Measurements from ENCODE around the gene COL9A3.
A peak's percentile ranks its signal among the peaks of the same experiment; 100 is the strongest.
"Not testable (repeated sequence)": the region's sequence is repeated elsewhere in the genome, so short reads cannot be mapped to it uniquely, and the experiment has no call there.

The COL9A3 gene

DNA sequence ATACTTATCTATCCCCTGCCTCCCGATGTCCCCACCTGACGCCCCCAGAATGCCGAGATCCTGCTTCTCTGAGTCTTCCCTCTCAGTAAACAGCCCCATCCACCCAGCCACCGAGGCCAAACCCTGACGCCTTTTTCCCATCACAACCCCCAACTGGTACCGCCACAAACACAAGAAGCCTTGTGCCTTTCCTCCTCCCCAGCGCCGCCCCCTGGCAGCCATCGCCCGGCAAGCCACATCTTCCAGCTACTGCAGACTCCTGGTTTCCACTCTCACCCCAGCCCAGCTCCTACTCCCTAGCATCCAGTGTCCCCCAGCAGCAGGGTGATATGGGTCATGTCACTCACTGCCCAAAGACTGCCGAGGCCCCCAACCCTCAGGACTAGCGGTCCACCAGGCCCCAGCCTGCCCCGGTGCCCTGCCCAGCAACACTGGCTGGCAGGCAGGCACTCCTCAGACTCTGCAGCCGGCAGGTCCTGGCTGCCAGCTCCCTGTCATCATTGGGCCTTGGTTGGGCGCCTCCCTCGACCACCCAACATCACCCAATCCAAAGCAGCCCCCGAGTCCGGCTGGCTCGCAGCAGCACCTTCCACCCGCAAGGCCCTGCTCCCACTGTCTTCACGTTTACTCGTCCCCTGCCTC is 33.6 kb downstream of the COL9A3 start:
- FAIRE-seq (no peak), DNase-seq (ENCODE audit: insufficient read length, low spot score) (no peak)

DNA sequence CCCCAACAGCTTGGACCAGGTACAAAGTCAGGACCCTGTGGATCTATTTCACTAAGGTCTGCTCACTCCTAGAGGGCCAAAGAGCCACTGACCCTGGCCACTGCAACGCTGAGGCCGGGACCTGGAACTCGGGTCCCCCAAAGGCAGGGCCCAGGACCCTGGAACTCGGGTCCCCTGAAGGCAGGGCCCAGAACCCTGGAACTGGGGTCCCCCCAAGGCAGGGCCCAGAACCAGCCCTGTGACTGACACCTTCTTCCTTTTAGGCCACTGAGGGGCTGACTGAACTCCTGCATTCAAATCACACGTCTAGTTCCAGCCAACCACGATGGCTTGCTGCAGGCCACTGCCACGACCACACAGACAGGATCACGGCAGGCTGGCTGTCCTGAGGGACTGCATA is 35.3 kb downstream of the COL9A3 start:
- no peak for DNase-seq (ENCODE audit: insufficient read length, low spot score)
- FAIRE-seq: no peak

DNA sequence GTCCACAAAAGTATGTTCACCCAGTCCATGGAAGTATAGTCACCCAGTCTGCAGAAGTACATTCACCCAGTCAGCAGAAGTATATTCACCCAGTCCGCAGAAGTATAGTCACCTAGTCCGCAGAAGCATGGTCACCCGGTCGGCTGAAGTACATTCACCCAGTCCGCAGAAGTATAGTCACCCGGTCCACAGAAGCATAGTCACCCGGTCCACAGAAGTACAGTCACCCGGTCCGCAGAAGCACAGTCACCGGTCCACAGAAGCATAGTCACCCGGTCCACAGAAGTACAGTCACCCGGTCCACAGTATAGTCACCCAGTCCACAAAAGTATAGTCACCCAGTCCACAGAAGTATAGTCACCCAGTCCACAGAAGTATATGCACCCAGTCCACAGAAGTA is 36.0 kb downstream of the COL9A3 start:
- no peak for DNase-seq (ENCODE audit: insufficient read length, low spot score)
- no peak for FAIRE-seq

DNA sequence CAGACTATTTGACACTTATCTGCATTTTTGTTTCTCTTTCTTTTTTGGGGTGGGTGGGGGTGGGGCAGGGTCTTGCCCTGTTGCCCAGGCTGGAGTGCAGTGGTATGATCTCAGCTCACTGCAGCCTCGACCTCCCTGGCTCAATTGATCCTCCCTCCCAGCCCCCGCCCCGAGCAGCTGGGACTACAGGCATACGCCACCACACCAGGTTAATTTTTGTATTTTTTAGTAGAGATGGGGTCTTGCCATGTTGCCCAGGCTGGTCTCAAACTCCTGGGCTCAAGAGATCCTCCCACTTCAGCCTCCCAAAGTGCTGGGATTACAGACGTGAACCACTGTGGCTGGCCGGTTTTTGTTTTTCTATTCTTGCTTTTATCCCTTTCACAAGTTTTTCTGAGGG is 36.5 kb downstream of the COL9A3 start:
- FAIRE-seq; DNase-seq (ENCODE audit: insufficient read length, low spot score): not testable (repeated sequence)

DNA sequence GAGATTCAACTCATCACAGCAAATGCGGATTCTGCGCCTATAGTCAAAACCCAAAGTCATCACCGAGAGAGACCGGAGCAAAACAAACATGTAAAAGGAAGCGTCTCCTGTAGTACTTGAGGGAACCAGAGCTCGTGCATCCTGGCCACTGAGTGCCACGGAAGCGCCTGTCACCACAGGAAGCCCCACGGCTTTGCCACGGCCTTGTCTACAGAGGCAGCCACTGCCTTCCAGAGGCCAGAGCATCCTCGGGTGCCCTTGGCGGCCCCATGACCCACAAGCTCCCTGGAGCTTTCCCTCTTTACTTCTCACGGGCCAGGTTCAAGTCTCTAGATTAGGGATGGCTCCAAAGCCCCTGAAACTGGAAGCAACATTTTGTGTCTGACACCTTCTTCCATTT is 37.3 kb downstream of the COL9A3 start:
- DNase-seq (ENCODE audit: insufficient read length, low spot score): no peak
- no peak for FAIRE-seq

DNA sequence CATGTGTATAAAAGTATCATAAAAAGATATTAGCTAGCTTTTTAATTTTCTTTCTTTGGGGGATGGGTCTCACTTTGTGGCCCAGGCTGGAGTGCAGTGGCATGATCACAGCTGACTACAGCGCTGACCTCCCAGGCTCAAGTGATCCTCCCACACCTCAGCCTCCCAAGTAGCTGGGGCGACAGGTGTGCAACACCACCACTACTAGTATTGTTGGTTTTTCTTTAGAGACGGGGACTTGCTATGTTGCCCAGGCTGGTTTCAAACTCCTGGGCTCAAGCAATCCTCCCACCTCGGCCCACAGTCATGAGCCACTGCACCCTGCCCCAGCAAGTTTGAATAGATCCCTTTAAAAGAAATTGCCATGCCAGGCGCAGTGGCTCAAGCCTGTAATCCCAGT is 38.3 kb downstream of the COL9A3 start:
- DNase-seq (ENCODE audit: insufficient read length, low spot score) (no peak), FAIRE-seq (no peak)

DNA sequence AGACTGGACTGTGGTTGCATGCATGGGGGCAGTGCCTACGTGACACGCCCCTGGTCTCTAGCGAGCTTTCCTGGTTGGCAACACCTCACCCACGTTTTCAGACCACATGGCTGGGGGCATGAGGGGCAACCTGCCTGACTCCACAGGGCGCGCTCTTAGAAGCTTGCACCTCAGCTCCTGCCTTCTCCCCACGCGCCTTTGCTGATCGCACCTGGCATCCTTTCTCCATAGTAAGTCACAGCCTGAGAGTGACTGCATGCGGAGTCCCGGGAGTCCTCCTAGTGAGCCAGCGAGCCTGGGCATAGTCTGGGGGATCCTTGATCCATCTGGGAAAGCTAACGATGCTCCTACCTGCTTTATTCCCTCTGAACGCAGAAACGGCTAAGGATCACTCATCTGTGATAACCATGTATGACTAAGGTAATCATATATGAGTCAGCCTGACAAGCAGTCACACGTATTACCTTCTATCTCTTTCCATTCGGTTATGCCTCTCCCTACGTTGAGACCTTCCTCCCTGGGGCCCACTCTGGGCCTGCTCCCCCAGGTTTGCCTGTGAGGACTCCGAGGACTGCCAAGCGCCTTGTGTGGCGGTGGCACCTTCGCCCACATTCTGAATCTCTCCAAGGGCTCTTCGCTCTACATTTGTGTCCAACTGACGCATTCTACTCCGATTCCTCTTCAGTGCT is 40.2 kb downstream of the COL9A3 start:
- DNase-seq (ENCODE audit: insufficient read length, low spot score) (no peak), FAIRE-seq (no peak)

DNA sequence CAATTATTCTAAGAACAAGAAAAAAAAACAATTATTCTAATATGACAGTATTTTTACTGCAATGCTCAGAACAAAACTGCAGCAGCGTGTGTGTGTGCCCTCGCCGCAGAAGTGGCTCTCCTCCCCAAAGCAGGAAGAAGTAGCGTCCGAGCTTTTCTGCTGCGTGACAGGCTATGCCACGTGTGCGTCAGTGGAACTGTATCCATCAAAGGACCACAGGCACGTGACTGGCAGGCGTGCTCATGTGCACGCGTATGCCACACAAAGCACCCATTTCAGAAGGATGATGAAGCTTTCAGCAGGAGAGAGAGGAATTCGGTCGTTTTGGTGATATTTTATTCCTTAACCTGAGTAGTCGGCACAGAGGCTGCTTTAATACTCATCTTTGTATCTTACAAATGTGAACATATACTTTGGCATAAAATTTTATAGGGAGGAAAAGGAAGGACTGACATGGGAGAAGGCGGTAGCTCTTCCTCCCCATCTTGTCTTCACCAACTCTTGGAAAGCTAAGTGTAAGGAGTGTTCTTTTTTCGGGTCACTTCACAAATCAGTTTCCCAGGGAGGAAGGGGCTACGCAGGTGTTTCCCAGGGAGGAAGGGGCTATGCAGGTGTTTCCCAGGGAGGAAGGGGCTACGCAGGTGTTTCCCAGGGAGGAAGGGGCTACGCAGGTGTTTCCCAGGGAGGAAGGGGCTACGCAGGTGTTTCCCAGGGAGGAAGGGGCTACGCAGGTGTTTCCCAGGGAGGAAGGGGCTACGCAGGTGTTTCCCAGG is 41.4 kb downstream of the COL9A3 start:
- DNase-seq (ENCODE audit: insufficient read length, low spot score) (no peak), FAIRE-seq (no peak)

DNA sequence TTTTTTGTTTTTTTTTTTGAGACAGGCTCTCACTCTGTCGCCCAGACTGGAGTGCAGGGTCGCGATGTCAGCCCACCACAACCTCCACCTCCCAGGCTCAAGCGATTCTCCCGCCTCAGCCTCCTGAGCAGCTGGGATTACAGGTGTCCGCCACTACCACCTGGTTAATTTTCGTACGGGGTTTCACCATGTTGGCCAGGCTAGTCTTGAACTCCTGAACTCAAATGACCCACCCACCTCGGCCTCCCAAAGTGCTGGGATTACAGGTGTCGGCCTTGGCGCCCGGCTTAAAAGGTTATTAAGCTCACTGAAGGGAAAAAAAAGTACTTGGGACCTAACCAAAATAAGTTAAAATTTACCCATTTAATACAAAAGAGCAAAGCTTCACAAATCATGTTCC is 42.9 kb downstream of the COL9A3 start:
- no peak for FAIRE-seq
- DNase-seq (ENCODE audit: insufficient read length, low spot score): no peak

DNA sequence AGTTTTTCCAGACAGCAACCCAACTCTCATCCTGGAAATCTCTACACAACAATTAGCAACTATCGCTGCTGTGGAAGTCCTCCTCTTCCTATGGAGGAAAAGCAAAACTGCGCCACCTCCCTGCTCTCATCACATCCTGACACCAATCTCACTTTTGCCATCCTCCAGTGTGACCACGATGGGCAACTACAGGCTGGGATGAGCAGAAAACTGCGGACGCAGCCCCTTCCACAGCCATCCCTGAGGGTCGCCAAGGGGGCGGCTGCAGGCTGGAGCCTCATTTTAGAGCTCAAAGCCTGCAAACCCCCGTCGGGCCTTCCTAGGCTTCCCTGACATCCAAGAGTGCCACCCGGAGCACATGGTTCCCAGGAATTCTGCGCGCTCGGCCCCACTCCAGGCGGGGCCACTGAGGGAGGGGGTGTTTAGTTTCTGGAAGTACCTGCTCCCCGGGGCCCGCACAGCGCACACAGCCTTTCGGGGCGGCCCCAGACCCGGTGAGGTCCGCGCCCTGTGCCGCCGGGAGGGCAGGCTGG is 43.6 kb downstream of the COL9A3 start:
- DNase-seq (ENCODE audit: insufficient read length, low spot score): no peak
- FAIRE-seq: no peak

DNA sequence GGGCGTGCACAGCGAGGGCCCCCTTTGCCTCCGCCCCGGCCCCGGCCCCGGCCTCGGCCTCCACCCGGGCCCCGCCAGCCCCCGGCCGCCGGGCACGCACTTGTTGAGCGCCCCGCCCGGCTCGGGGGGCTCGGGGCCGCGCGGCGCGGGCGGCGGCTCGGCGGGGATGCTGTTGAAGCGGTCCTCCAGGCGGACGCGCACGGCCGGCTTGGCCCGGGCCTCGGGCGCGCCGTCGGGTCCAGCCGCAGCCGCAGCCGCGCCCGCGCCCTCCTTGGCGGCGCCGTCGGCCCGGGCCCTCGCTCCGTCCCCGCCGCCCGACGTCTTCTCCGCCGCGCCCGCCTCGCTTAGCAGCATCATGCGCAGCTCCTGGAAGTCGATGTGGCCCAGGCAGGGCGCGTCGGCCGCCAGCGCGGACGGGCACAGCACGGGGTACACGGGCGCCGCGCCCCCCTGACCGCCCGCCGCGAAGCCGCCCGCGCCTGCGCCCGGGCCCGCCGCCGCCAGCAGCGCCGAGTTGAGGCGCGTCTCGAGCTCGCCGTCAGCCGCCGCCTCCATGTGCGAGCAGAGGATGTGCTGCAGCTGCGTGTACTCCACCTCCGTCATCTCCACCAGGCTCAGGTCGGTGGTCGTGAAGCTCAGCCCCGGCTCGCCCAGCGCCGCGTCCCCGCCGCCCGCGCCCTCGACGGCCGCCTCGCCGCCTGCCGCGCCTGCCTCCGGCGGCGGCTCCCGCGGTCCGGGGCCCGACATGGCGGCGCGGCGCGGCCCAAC is 44.3 kb downstream of the COL9A3 start:
- FAIRE-seq: no peak
- no peak for DNase-seq (ENCODE audit: insufficient read length, low spot score)

DNA sequence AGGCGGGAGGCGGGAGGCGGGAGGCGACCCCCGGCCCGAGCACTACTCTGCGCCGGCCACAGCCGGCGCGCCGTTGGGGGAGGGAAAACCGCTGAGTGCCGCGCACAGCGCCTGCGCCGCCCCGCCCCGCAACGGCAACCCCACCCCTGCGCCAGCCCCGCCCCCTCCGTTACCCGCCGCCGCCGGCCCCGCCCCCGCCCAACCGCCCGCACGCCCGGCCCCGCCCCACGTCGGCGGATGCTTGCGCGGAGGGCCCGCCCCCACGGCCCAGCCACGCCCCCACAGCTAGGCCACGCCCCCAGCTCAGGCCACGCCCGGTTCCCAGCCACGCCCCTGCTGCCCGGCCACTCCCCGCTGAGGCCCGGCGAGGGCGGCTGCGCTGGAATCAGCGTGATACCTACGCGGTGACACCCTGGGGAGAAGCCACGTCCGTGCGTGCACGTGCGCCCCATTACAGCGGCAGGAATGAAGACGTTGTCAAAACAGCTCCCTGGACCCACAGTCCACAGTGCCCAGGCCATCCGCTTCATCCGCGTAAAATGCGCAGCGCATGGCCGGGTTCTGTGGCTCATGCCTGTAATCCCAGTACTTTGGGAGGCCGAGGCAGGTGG is 45.0 kb downstream of the COL9A3 start, which contains the start of gene TCFL5:
TSS of gene TCFL5 (minus strand) at position 97 of the 611 bp plus-strand sequence. CDS start 152 bp downstream, outside the sequence.
- FAIRE-seq (no peak), DNase-seq (ENCODE audit: insufficient read length, low spot score) (peak; percentile 94)

DNA sequence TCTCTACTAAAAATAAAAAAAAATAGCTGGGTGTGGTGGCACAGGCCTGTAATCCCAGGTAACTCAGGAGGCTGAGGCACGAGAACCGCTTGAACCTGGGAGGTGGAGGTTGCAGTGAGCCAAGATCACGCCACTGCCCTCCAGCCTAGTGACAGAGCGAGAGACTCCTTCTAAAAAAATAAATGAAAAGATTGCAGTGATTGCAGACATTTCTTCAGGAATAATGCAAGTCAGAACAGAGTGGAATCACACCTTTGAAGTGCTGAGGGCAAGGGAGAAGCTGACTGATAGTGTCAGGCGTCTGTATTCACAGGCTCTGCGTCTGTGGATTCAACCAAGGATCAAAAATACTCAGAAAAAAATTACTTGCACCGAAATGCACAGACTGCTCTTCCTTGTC is 47.4 kb downstream of the COL9A3 start:
- FAIRE-seq: no peak

DNA sequence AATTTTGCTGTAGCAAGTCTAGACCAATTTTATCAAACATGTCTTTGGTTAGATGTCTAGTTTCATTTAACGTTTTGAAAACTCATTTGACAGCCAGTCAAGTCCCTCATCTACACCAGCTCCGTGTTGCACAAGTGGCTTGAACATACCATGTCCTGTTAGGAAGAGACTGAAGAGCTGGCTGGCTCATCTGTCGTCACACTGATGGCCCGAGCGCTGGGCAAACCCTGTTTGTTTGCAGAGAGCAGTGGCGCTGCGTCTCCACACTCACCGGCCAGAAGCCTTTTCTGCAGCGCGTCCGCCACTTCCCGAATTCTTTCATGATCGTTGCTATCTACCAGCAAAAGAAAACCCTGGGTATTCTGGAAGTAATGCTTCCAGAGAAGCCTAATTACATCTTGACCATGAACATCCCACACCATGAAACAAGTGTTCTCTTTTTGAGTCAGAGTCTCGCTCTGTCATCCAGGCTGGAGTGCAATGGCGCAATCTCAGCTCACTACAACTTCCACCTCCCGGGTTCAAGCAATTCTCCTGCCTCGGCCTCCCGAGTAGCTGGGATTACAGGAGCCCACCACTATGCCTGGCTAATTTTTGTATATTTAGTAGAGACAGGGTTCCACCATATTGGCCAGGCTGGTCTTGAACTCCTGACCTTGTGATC is 55.5 kb downstream of the COL9A3 start:
- no peak for DNase-seq (ENCODE audit: insufficient read length, low spot score)
- FAIRE-seq: no peak

More for the DNA sequence above, 47.4 kb downstream of the COL9A3 start:
- DNase-seq (ENCODE audit: insufficient read length, low spot score): no peak

DNA sequence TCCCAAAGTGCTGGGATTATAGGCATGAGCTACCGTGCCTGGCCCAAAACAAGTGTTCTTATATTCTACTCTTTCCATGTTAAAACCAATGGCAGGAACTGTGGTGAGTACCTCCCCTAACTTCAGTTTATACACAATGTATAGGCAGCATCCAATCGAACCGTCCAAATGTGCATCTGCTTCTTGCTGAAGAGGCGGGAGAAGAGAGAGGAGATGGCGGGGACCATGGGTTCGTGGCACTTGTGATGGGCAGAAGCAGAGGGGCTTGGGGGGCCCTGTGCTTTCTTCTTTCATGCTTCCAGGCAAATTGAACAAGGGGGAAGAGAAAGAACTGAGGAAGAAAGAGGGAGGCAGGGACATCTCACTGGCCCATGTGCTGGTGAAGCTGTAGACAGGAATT is 56.0 kb downstream of the COL9A3 start:
- FAIRE-seq (no peak), DNase-seq (ENCODE audit: insufficient read length, low spot score) (no peak)

DNA sequence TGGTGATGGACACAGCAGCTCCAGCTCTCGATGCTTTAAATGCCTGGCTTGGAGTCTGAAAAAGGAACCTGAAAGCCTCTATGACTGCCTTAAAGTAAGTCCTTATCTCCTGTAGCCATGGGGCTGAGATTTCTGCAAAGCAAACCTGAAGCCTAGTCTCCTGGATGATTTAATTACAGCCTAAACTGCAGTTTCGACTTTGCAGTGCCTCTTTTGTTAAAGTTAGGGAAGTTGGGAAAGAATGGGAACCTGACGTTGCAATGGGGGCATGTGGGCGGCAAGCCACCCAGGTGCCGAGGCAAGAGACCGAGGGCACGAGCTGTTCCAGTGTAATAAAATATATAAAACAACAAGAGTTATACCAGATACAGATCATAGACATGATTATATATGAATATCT is 56.4 kb downstream of the COL9A3 start:
- FAIRE-seq: no peak
- no peak for DNase-seq (ENCODE audit: insufficient read length, low spot score)

DNA sequence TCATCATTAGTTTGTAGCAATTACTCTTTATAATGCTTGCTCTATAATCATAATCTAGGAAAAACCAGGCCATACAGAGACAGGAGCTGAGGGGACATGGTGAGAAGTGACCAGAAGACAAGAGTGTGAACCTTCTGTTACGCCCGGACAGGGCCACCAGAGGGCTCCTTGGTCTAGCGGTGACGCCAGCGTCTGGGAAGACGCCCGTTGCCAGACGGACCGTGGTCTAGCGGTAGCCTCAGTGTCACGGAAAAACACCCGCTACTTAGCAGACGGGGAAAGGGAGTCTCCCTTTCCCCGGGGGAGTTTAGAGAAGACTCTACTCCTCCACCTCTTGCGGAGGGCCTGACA is 56.8 kb downstream of the COL9A3 start:
- DNase-seq (ENCODE audit: insufficient read length, low spot score); FAIRE-seq: not testable (repeated sequence)

DNA sequence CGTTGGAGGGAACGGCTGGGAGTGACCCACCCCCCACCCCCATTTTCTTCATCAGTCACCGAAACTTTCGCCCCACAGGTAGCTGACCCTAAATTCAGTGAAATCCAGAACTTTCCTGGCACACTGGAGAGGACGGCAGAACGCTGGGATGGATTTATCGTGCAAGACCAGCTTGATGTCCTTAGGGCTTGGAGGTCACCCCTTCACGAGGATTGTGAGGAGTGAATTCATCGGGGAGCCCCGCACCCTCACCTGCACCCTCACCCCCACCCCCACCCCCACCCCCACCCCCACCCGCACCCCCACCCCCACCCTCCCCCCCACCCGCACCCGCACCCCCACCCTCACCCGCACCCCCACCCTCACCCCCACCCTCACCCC is 58.1 kb downstream of the COL9A3 start:
- DNase-seq (ENCODE audit: insufficient read length, low spot score) (no peak), FAIRE-seq (no peak)

DNA sequence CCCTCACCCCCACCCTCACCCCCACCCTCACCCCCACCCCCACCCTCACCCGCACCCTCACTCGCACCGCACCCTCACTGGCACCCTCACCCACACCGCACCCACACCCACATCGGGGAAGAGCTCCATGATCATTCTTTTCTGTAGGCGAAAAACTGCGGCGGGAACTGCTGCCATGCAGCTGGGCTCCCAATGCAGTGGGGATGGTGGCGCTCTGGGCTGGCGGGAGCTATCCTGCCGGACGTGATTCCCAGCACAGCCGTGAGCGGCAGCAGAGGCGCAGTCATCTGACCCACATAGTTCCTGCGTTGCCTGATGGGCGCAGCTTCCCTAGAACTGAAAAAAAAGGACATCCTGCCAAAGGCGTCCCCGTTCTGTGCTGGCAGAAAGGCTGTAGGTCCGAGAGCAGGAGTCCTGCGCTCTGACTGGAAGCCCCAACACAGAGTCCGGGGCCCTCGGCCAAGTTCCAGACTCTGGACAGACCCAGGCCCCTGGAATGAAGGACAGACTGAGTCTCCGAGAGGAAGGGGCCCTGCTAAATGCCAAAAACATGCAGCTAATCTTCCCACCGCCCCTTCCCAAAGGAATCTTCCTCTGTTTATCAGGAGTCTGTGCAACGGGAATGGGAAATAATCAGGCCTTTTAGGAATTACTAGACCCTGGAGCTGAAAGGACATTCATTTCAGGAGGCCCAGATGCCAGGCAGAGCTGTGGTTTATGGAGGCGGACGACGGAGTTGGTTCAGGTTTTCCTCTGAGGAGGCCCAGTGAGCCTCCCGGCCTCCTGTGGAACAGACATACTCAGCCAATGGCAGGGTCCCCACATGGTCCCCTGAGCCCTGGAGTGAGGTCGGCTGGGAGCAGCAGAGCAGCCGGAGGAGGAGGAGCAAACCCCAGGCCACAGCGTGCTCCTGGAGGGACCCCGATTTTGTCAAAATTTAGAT is 58.8 kb downstream of the COL9A3 start:
- DNase-seq (ENCODE audit: insufficient read length, low spot score): no peak

More for the DNA sequence above, 58.8 kb downstream of the COL9A3 start:
- no peak for FAIRE-seq

Measured in GM19239 (cell line).